Middle frontal gyrus (tissue), 1 donor: ENCODE results near the gene ADCY1.

Source experiments
- DNase-seq: peaks from one replicate; pipeline ENCODE4 v3.0.0-alpha.2; 2015; ENCODE audit warnings: low spot score; ENCODE audit errors: extremely low spot score

The ADCY1 gene

DNA sequence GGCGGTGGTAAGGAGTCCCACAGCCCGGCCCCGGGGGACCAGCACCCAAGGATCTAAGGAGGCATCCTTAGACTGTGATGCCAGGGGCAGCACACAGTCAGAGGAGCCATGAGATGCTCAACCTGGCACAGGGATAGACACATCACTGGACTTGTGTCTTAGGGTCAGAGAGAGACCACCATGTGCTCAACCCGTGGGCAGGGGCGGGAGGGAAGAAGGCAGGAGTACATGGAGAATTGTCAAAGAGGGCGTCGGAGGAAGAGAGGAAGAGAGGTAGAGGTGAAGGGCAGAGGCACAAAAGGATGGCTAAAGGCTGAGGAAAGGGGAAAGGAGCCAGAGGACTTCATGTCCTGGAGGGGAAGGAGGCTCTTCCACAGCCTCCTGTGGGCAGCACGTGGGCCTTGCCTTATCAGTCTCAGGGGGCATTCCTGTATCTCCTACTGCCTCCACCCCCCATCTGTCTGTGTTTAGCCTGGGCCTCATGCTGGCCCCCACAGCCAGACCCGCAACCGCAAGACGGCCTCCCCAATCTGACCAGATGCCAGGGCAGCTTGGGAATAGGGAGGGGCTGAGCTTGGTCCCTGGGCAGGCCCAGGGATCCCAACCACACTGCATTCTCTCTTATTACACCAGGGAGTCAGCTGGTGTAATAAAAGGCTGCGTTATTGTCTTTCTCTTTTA, 2.2 kb downstream of the ADCY1 start:
- no peak for DNase-seq

DNA sequence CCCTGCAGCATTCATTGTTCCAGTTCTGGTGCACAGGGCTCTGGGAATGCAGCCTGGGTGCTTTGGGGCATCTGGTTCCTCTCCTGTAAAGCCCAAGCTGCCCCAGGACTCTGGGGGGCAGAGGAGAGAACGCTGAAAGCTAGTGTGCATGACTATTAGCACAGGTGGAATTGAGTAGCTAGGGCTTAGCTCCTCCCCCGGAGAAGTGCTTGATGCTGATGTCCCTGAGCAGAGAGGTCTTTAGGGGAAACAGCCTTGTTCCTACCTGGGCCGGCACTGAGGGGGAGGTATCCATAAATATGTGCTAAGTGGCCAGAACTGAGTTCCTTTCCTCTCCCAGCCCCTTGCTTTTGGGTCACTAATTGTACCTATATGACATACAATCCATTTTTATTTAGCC, 3.9 kb downstream of the ADCY1 start:
- DNase-seq, result no peak

DNA sequence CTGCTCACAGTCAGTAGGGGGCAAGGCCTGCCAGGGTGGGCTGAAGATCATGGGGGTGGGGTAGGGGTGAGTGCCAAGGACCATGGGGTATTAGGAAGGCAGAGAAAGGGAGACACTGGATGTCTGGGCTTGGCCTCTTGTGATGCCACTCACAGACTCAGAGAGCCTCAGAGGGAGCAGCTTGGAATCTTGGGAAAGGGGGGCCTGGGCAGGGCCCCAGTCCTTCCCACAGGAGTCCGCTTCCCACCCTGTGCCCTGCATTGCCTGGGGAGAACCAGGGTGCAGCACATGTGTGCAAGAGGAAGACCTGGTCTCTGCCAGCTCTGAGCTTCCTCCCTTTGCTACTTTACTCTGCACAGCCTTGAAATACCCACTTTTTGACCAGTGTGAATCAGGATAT, 4.3 kb downstream of the ADCY1 start:
- DNase-seq, result no peak

DNA sequence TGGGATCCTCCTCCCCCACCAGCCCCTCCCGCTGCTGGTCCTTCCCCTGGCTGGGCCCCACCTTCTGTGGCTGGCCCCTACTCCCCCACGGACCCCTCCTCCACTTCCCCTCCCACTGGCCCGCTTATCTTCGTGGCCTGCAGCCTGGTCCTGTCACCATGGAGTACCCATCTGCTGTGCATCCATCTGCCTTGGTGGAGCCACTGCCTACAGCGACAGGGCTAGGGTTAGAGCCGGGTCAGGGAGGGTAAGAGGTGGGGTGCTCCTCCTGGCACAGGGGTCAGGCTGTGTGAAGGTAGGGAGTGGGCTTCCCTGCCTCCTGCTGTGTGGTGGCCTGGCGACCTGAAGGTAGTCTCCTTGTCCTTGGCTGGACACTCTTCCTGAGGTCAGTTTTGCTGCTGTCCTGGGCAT, 5.2 kb downstream of the ADCY1 start:
- no peak for DNase-seq

DNA sequence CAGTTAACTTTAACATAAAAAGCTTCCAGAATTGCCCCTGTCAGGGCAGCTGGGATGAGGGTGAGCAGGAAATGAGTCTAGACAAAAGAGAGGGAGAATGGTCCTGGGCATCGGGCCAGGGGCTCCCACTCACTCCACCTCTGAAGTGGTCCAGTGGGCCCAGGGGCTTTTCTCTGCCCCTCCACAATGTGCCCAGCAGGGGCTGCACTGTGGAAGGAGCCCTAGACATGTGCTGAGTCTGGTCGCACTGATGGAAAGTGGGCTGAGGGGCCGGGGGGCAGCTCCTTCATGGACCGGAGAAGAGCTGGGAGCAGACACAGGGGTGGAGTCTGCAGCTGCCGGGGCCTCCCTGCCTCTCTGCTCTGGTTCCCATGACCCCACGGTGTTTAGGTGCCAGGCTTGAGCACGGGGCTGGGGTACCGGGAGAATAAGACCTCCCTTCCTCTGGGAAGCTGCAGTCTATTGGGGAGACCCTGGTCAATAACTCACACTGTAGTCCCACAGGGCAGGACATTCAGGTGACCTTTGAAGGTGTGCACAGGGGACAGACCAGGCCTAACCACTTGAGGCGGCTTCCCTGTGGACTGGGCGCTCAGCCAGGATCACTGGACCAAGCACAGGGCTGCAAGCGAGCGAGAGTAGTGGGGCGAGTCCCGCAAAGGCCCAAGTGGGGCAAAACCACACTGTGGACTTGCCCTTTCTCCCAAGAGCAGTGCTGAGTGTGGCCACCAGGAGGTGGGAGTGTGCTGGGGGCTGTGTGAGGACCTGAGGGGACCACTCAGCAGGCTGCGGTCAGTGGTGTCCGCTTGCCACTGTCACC, 6.1 kb downstream of the ADCY1 start:
- DNase-seq, result no peak

DNA sequence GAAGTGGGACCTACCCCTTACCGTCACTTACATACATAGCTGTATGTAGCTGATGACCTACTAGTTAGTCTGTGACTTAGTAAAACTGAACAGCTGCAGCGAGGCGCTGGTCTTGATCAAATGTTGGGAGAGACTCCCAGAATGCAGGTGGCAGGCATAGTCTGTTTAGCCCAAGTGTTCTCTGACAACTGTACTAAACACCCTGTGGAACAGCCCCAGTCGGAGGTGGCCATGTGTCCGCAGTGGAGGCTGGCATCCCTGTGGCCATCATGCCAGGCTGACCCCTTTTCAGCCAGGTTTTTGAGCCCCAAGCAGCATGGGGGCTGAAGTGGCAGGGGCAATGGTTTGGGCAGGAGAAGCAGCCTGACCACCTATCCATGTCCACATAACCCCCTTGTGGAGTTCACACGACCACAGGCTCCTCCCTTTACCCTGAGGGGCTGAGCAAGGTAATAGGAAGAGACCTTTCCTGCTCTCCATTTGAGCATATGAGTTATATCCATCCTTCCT, 7.2 kb downstream of the ADCY1 start:
- no peak for DNase-seq

DNA sequence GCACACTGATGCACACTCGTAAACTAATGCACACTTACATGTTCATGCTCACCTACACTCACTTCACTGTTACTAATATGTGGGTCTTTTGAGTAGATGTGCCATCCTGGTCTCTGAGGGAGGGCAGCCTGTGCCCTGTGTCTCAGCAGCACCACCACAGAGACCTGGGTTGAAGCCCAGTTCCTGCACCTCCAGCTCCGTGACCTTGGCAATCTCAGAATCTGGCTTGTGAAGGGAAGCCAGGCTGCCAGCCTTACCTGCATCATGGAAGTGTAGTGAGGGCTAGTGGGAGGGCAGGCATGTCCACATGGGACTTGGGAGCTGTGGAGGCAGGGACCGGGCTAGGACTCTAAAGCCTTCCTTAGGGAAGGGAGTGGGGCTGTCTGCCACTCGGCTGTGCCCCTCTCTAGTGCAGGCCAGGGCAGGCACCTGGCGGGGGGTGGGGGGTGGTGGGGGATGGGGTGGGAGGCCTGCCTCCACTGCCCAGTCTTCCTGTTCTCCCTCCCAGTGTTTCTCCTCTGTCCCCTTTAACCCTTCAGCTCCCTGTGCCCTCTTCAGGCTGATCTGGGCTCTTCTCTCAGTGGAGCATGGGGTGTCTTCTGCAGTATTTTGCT, 8.1 kb downstream of the ADCY1 start:
- no peak for DNase-seq

DNA sequence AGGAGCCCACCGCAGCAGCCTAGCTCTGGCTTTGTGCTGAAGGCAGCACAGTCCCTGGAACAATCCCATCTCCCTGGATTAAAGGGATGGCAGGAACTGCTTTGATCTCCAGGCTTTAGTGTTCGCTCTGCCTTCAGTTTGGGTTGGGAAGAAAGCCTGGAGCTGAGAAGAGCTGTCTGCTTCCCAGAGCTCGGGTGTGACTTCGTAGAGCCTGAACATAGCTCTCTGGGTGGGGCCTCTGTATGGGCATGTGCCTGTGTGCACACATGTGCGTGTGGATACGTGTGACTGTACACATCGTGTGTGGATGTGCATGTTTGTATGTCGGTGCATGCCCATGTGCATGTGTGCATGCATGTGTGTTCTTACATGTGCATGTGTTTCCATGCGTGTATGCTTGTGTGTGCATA, 8.7 kb downstream of the ADCY1 start:
- no peak for DNase-seq

DNA sequence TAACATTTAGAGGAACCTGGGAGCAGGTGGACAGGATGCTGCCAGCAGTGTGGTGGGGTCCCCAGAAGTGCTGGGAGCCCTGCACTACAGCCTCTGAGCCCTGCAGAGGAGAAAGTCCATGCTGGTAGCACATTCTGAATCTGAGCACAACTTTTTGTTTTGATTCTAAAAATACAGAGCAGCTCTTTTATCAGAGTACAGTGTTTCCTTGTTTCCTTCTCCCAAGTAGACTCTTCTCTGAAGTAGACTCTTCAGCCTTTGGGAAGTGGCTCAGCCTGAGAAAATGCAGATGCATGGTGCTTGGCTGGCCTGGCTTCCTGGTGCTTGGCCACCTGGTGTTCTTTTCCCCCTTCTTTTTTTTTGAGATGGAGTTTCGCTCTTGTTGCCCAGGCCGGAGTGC, 9.1 kb downstream of the ADCY1 start:
- no peak for DNase-seq

DNA sequence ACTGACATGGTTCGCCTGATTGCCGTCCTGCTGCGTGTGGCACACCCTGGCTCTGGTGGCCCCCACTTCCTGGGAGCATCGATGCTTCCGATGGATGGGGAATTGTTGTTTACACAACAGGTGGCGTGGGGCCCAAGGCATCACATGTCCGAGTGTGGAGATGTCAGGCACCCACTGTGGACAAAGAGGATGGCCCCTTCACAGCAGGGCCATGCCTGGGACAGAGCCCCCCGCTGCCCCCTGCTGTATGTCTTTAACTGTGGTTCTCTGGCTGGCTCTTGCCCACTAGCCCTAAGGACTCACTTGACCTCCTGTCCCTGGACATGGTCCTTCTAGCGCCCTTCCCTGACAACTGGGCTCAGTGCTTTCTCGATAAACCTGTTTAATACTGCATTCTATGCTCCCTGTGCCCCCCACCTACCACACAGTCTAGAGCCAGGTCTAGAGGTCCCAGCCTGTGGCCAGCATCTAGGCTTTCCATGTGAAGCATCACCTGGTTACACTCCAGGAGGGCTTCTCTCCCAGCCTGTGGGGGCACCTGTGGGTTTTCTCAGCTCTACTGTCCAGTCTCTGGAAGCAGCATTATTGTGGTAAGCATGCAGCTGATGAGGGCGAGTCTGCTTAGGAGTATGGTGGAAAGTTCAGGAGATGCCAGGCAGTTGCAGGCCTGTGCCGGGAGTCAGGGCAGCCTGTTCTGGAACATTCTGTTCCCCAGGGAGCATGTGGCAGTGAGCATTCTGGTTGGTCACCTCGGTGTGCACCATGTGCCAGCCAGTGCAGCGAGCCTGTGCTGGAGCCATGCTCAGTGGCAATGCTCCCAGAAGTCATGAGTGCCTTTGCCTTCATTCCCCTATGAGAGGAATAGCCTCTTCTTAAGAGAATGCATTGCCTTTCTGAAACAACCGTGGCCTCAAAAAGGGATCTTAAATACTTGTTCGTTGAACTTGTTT, 10.4 kb downstream of the ADCY1 start:
- DNase-seq, result no peak

DNA sequence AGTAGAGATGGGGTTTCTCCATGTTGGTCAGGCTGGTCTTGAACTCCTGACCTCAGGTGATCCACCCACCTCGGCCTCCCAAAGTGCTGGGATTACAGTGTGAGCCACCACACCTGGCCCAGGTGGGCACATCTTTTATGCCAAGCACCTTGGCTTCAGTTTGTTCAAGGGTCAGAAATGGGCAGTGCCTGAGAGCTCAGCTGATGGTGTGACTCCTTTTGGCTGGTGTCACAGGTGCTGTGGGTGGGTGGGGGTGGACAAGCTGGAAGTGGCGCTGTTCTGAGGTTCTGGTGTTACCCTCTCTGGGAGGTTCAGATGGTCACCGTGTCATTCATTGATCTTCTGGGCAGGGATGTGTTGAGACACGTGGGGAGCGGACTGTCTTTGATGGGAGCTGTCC, 11.5 kb downstream of the ADCY1 start:
- no peak for DNase-seq

DNA sequence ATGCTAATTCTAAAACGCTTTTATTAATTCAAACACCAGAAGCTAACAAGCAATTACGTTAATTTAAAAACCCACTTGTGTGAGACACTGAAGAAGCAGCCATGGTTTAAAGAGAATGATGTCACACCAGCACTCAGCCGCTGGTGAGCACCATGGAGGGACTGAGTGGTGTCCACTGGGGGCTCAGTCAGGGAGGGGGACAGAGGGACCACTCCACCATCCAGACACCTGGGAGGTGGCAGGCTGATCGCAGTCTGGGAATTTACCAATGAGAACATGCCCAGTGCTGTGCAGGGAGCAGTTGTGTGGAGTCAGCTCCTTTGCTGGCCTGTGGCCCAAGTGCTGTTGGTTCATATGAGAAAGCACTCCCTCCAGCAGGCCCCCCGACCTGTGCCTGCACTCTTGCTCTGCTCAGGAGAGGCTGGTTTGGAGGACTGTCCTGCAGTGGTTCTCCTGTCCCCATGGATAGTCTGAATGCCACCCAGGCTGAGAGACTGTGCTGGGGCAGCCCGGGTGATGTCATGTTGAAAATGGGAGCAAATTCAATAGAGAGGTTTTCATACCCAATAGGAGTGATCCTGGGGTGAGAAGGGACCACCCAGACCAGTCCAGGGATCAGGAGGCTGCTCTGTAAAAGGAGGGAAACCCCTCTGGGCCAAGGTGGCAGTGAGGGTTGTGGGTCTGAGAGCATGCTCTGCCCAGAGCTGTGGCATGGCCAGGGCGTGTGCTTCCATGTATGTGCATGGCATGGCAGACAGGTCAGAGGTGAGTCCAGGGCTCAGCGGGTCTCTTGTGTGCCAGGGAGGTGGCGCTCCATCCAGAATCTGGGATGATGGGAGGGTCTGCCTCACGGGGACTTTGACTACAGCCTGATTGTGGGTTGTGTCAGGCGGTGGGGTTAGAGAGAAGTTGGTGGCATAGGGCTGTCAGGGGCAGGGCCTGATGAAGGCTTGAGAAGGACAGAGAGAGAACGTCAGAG, 12.7 kb downstream of the ADCY1 start:
- DNase-seq, result no peak

DNA sequence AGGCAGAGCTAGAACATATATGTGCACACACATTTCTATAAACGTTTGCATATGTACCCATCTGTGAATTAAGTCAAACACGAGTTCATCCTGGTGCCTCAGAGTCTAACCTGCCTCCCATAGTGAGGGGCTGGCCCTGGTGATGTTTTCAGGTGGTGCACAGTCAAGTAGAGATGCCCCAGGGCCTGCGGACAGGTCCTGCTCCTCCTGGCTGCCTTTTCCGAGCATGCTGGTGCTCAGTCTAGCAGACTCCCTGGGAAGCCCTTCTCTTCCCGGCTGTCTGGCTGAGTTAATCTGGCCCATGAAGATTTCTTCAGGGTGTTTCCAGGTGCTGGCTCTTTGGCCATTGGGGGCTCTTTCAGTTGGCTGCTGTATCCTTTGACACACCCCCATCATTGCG, 14.3 kb downstream of the ADCY1 start:
- no peak for DNase-seq

DNA sequence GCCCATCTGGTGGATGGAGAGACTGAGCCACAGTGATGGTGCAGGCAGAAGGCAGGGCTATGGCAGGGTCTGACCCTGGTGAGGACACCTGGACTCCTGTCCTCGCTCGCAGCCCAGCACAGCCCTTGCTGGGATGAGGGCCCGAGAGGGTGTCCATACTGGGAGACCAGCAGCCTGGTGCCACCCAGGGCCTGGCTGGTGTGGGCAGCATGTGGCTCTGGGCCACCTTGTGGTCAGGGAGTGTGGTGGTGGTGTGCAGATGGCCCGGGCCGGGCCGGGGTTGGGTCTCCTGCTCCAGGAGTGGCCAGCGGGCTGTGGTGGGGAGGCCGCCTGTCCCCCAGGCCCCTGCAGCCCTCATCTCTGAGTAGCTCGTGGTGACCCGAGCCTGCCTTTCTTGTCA, 14.9 kb downstream of the ADCY1 start:
- DNase-seq, result no peak

DNA sequence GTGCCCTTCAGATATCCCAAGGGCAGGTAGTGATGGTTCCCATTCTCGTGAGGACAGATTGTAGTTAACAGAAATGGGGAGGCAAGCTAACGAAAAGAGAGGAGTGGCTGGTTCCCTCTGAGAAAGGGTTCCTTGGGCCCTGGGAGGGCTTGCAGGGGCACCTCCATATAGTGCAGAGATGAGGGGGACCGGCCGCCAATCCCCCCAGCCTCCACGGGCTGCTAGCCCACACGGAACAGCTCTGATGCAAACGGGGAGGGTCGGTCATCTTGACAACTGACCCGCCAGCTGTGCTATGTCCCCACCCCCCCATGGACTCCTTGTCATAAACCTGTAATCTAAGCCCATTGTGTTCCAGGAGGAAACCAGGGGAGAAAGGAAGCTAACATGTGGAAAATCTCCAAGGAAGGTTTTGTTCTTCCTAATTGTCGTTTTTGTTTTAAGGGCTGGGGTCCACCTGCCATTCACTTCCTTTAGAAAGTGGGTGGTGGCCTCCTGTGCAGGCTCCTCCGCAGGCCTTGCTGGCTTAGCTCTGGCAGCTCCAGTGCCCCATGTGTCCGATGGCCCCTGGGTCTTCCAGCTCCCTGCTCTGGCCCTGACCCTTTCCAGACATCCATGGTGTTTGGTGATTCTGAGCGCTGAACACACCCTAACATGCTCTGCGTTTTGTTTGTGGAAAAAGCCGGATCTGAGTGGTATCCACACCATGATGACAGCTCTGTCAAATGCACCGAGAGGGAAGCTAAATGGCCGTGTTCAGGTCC, 15.9 kb downstream of the ADCY1 start:
- DNase-seq, result no peak

DNA sequence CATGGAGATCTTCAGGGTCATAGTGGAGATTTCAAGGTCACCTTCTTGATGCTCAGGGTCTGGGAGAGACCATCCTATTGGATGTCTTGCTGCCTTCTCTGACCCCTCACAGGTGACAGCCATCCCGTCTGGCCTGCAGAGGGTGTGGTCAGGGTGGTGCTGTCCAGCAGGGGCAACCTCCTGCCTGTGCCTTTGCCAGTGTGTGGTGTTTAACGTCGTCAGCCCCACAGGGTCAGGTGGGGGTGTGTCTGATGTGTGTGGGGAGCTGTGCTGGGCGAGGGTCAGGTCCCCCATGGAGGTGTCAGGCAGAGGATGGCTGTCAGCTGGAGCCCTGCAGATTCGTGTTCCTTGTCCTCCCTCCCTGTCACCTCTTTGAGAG, 16.5 kb downstream of the ADCY1 start:
- no peak for DNase-seq

DNA sequence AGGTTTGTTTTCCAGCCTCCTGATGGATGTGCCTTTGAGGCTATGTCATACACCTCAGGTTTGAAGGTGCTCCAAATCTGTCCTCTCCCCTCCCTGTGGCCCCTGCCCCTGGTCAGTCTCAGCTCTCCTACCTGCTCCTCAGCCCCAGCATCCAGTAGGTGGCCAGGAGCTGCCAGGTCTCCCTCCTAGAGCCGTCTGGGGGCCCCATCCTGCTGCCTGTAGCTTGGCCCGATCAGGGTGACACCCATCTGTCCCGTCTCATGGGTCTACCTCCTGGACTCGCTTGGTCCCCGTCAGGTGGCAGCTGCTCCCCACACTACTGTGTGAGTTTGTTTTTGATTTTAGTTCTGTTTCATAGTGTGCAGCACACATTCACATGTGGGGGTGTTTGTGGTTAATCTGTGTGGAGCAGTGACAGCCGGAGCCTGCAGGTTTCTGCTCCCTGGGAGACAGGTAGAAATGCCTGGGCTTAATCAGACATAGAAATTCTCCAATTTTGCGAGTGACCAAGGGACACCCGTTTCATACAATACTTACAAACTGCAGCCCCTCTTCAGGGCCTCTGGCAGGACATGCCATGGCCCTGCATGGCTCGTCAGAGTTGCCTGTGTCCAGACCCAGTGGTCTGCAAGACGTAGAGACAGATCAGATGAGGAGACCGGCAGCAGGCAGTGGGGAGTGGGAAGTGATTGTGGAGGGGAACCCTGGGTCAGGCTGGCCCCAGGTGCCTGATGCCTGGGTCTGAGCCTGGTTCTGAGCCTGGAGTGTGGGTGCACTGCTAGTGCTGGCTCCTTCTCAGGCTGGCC, 17.1 kb downstream of the ADCY1 start:
- DNase-seq, result no peak

DNA sequence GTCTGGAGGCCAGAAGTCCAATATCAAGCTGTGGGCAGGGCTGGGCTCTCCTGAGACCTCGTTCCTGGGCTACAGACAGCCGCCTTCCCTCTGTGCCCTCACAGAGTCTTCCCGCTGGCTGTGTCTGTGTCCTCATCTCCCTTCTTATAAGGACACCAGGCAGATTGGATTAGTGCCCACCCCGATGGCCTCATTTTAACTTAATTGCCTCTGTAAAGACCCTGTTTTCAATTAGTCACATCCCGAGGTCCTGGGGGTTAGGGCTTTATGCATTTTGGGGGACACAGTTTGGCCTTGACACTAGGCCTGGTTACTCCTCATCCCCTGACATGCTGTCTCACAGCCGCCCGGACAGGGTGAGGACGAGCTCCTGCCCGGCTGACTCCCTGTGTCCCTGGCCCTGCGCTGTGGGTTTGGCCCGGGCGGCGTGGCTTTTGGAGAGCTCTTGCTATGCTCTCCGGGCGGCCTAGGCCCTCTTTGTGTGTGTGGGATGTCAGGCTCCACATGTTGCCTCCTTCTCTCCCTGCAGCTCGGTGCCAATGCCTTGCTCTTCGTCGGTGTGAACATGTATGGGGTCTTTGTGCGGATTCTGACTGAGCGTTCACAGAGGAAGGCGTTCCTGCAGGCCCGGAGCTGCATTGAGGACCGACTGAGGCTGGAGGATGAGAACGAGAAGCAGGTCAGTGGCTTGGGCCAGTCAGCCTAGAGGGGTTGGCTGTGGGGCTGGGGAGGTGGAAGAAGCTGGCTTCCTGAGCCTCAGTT, 18.2 kb downstream of the ADCY1 start:
- no peak for DNase-seq
